Measurements from ENCODE around the gene TMEM50A. TPM values are rescaled to one million over a fixed set of nuclear protein-coding genes. Genes with fewer than 3 reads are reported as not detected.
"Not testable (repeated sequence)": the region's sequence is repeated elsewhere in the genome, so short reads cannot be mapped to it uniquely, and the experiment has no call there.

The TMEM50A gene
- total RNA-seq, 2 donors from 2014 or later, result 67.2 to 71.7 TPM

GRCh38 chr1:25355841-25356395 lies 17.8 kb downstream of the TMEM50A start:
- no peak overlapping the region for H3K4me3 ChIP-seq
- H3K27me3 ChIP-seq, result no peaks in the 10 kb centered on the region
- no peak for TF ChIP-seq CTCF (IDR thresholded peaks at IDR 0.05)
- no peaks in the 10 kb centered on the region for H3K4me1 ChIP-seq
- H3K9me3 ChIP-seq, result no peaks in the 10 kb centered on the region
- peaks cover 50% of the 10 kb centered on the region for H3K36me3 ChIP-seq
- no peak for DNase-seq (ENCODE audit: low spot score)
- H3K27ac ChIP-seq, result no peak overlapping the region

GRCh38 chr1:25356441-25356840 lies 18.3 kb downstream of the TMEM50A start:
- H3K36me3 ChIP-seq, result peaks cover 55% of the 10 kb centered on the region
- no peaks in the 10 kb centered on the region for H3K27me3 ChIP-seq
- H3K4me3 ChIP-seq, result no peak overlapping the region
- no peak for DNase-seq (ENCODE audit: low spot score)
- TF ChIP-seq CTCF (IDR thresholded peaks at IDR 0.05), result no peak
- H3K4me1 ChIP-seq, result peaks cover 0 to 4% of the 10 kb centered on the region in 2 donors
- H3K27ac ChIP-seq, result no peak overlapping the region
- no peaks in the 10 kb centered on the region for H3K9me3 ChIP-seq

GRCh38 chr1:25356848-25357247 lies 18.7 kb downstream of the TMEM50A start:
- peaks cover 0 to 4% of the 10 kb centered on the region in 2 donors for H3K4me1 ChIP-seq
- H3K27me3 ChIP-seq, result no peaks in the 10 kb centered on the region
- no peaks in the 10 kb centered on the region for H3K9me3 ChIP-seq
- no peak for TF ChIP-seq CTCF (IDR thresholded peaks at IDR 0.05)
- H3K4me3 ChIP-seq, result no peak overlapping the region
- no peak for DNase-seq (ENCODE audit: low spot score)
- no peak overlapping the region for H3K27ac ChIP-seq
- peaks cover 59% of the 10 kb centered on the region for H3K36me3 ChIP-seq

DNA sequence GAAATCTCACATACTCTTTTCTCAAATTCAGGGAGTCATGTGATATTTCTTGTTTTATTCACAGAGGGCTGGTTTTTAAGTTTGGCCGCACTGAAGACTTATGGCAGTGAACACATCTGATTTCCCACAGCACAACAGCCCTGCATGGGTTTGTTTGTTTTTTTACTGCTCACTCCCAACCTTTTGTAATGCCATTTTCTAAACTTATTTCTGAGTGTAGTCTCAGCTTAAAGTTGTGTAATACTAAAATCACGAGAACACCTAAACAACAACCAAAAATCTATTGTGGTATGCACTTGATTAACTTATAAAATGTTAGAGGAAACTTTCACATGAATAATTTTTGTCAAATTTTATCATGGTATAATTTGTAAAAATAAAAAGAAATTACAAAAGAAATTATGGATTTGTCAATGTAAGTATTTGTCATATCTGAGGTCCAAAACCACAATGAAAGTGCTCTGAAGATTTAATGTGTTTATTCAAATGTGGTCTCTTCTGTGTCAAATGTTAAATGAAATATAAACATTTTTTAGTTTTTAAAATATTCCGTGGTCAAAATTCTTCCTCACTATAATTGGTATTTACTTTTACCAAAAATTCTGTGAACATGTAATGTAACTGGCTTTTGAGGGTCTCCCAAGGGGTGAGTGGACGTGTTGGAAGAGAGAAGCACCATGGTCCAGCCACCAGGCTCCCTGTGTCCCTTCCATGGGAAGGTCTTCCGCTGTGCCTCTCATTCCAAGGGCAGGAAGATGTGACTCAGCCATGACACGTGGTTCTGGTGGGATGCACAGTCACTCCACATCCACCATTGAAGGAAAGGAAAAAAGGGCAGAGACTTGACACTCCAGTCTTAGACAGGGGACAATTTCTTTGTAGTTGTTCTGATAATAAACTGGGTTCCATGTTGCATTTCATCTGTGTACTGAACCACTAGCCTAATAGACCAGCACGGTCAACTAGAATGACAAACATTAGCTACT lies 22.8 kb downstream of the TMEM50A start:
- H3K27ac ChIP-seq, result no peak overlapping the region
- no peak for DNase-seq (ENCODE audit: low spot score)
- no peaks in the 10 kb centered on the region for H3K27me3 ChIP-seq
- peaks cover 21% of the 10 kb centered on the region for H3K36me3 ChIP-seq
- H3K4me1 ChIP-seq, result peaks cover 0 to 4% of the 10 kb centered on the region in 2 donors
- no peak for TF ChIP-seq CTCF (IDR thresholded peaks at IDR 0.05)
- no peaks in the 10 kb centered on the region for H3K9me3 ChIP-seq
- H3K4me3 ChIP-seq, result no peak overlapping the region

DNA sequence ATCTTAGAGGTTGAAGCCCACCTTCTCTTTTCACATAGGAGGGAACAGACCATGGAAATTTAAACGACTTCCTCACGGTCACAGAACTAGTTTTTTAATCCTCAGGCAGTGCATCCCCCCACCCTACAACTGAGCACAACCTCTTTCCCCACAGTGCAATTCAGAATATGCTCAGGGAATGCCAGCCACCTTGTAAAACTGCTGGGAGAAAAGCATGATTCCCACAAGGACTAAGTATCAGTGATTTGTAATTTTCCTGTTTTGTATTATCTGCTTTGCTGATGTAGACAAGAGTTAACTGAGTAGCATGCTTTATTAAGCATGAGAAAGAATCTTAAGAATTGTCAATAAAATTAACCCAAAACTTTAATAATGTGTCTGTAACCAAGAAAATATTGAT lies 23.8 kb downstream of the TMEM50A start:
- H3K27ac ChIP-seq, result peak overlapping the region in 1 of 2 donors; percentile 3
- no peaks in the 10 kb centered on the region for H3K9me3 ChIP-seq
- H3K27me3 ChIP-seq, result no peaks in the 10 kb centered on the region
- H3K4me1 ChIP-seq, result peaks cover 0 to 4% of the 10 kb centered on the region in 2 donors
- peaks cover 17% of the 10 kb centered on the region for H3K36me3 ChIP-seq
- DNase-seq (ENCODE audit: low spot score), result no peak
- TF ChIP-seq CTCF (IDR thresholded peaks at IDR 0.05), result no peak
- no peak overlapping the region for H3K4me3 ChIP-seq

DNA sequence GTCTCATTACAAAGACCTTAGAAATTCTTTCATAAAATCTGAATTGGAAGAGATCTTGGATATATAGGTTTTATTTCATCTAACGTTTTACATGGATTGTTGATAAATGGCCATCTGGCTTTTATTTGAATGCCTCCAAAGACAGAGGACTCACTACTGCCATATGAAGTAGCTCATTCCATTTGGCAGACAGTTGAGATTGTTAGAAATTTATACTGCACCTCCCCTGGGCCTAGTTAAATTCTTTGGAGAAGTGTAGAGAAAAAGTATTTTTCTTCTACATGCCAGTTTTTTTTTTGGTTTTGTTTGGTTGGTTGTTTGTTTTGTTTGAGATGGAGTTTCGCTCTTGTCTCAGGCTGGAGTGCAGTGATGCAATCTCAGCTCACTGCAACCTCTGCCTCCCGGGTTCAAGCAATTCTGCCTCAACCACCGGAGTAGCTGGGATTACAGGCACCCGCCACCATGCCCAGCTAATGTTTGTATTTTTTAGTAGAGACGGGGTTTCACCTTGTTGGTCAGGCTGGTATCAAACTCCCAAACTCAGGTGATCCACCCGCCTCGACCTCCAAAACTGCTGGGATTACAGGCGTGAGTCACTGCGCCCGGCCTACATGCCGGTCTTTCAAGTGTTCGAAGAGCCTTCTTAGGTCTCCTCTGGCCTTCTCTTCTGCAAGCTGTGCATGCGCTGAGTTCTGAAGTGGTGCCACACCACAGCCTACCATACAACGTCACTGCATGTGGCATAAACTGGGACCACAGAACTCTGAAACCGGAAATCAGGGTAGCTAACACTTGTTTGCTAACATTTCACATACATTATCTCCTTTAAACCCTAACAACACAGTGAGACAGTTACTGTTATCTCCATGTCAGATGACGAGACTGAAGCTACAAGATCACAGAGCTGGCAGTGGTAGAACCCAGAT lies 24.8 kb downstream of the TMEM50A start:
- not testable (repeated sequence) for H3K4me3 ChIP-seq; DNase-seq (ENCODE audit: low spot score); H3K27ac ChIP-seq; H3K9me3 ChIP-seq; H3K4me1 ChIP-seq; H3K27me3 ChIP-seq
- H3K36me3 ChIP-seq, result peaks cover 17% of the 10 kb centered on the region
